SJSA1 (cell line): Measurements from ENCODE around the gene JARID2. TPM values are rescaled to one million over a fixed set of nuclear protein-coding genes. Genes with fewer than 3 reads are reported as not detected.
A peak's percentile ranks its signal among the peaks of the same experiment; 100 is the strongest.

Experiments used
- DNase-seq, 2 experiments: peaks; one replicate each; pipeline ENCODE4 v3.0.0-alpha.2; 2015 to 2020; ENCODE audit warnings: low spot score in 2 of 2, low read depth in 1 of 2
- H3K27ac ChIP-seq: fragments of 250-450 bp; sonication (Bioruptor Pico); 2 replicates; pipeline ENCODE4 v1.5.1; 2020; ENCODE audit warnings: mild to moderate bottlenecking, moderate library complexity
- H3K27me3 ChIP-seq: fragments of 250-450 bp; sonication (Bioruptor Pico); replicated peaks from 2 replicates; pipeline ENCODE4 v1.5.1; 2020; ENCODE audit warnings: mild to moderate bottlenecking, moderate library complexity
- H3K36me3 ChIP-seq: fragments of 250-450 bp; sonication (Bioruptor Pico); 2 replicates; pipeline ENCODE4 v1.5.1; 2020; ENCODE audit warnings: mild to moderate bottlenecking
- H3K4me1 ChIP-seq: fragments of 250-450 bp; sonication (Bioruptor Pico); replicated peaks from 2 replicates; pipeline ENCODE4 v1.6.1; 2021; ENCODE audit warnings: mild to moderate bottlenecking
- H3K4me3 ChIP-seq: fragments of 250-450 bp; sonication (Bioruptor Pico); 2 replicates; pipeline ENCODE4 v1.5.1; 2020; ENCODE audit warnings: mild to moderate bottlenecking
- H3K9me3 ChIP-seq: fragments of 250-450 bp; sonication (Bioruptor Pico); replicated peaks from 2 replicates; pipeline ENCODE4 v1.5.1; 2020; ENCODE audit warnings: mild to moderate bottlenecking
- total RNA-seq: library from RNA; depleted of rRNA; stranded (reverse); fragments of >200 nt; shearing (Covaris generic); gene quantifications from 2 replicates; pipeline ENCODE4 v1.2.3, GENCODE V29; 2014

The JARID2 gene
- total RNA-seq, 1 experiment from 2014 or later, result 7.0 TPM

GRCh38 chr6:15264902-15265761 is 19.3 kb downstream of the JARID2 start:
- Histone ChIP-seq H3K27ac (peak overlapping the region; percentile 67), H3K27me3 (no peaks in the 10 kb centered on the region), H3K9me3 (no peaks in the 10 kb centered on the region), H3K4me3 (no peak overlapping the region), H3K36me3 (no peaks in the 10 kb centered on the region), H3K4me1 (peaks cover 80% of the 10 kb centered on the region)
- DNase-seq, result peak; percentile 54 to 61

DNA sequence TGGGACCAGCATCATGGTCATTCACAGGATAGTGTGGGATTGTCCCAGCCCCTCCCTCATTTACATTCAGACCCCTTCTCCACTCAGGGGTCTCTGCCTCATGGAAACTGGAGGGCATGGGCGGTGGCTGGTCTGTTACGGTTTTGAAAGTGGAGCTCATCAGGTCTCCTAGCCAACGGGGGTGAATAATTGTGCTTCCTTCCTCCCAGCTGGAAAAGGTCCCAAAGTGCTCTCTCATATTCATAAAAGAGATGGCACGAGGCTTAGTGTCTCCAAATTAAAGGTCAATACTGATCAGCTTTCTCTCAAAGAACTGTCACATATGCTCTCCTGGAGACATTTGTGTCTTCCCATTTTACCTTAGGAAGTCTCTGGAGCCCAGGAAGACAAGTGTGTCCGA is 19.9 kb downstream of the JARID2 start:
- Histone ChIP-seq H3K4me1 (peaks cover 74% of the 10 kb centered on the region), H3K4me3 (no peak overlapping the region), H3K27me3 (no peaks in the 10 kb centered on the region), H3K9me3 (no peaks in the 10 kb centered on the region), H3K27ac (peak overlapping the region; percentile 67), H3K36me3 (no peaks in the 10 kb centered on the region)
- no peak for DNase-seq

DNA sequence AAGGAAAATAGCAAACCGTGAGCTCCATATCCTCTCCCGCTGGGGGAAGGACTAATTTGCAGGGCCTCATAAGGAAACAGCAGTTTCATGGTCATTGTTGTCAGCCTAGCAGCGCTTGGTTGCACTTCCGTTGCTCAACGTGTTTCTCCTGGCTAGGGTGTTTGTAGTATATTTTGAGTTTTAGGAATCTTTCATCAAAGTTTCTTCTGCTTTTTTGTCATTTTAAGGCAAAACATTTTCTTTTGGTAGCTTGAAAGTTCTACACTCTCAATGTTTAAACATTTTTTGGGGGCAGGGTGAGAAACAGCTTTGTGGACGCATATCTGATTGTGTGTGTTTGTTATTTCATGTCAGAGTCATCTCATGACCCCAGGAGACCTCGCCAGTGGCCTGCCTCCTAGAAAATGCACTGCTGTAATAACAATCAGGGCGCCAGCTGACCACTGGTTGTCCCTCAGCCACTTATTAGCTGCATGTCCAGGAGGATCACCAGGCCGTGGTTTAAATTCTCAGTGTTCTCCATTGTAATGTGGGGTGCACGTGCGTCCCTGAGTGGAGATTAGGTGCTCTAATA is 20.6 kb downstream of the JARID2 start:
- Histone ChIP-seq H3K4me3 (no peak overlapping the region), H3K27ac (peak overlapping the region; percentile 67), H3K9me3 (no peaks in the 10 kb centered on the region), H3K36me3 (no peaks in the 10 kb centered on the region), H3K4me1 (peaks cover 67% of the 10 kb centered on the region), H3K27me3 (no peaks in the 10 kb centered on the region)
- DNase-seq, result peak; percentile 66 to 68

GRCh38 chr6:15267221-15267620 is 21.4 kb downstream of the JARID2 start:
- Histone ChIP-seq H3K4me3 (no peak overlapping the region), H3K4me1 (peaks cover 60% of the 10 kb centered on the region), H3K27me3 (no peaks in the 10 kb centered on the region), H3K9me3 (no peaks in the 10 kb centered on the region), H3K36me3 (no peaks in the 10 kb centered on the region), H3K27ac (peak overlapping the region; percentile 67)
- DNase-seq, result no peak

DNA sequence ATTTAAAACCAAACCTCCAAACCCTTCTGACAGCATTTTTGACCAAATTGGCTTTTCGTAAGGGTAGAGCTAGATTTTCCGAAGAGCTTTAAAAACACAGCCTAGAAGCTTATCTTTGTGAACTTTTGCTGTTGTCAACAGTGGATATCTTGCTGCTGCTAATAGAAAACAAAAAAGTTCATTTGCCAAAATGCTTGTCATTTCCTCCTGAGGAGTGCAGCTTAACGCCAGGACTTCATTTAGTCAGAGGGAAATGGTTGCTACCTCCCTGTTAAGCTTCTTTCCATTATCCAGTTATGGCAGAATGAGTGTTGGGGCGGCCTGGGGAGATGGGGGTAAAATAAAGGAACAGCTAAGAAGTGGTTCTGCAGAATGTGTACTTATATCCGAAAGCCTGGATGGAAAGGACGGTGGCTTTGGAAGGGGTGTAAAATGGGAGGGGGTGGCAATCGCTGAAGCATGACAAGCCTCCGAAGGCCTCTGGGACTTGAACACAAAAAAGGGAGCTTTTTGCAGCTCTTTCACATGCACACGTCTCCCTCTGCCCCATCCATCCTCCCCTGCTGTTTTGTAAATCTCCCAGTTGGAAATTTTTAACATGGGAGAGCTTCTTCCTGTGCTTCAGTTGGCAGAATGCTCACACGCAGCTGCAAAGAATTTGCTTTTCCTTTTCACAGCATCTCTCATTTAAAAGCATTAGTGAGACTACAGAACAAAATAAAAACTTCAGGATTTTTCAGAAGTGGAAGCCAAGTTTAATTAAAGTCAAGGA is 22.5 kb downstream of the JARID2 start:
- H3K9me3 ChIP-seq, result no peaks in the 10 kb centered on the region
- H3K4me3 ChIP-seq, result no peak overlapping the region
- no peak overlapping the region for H3K27ac ChIP-seq
- no peaks in the 10 kb centered on the region for H3K27me3 ChIP-seq
- H3K36me3 ChIP-seq, result no peaks in the 10 kb centered on the region
- DNase-seq, result no peak
- peaks cover 49% of the 10 kb centered on the region for H3K4me1 ChIP-seq

GRCh38 chr6:15269011-15269410 is 23.1 kb downstream of the JARID2 start:
- peaks cover 42% of the 10 kb centered on the region for H3K4me1 ChIP-seq
- H3K9me3 ChIP-seq, result no peaks in the 10 kb centered on the region
- no peak for DNase-seq
- no peaks in the 10 kb centered on the region for H3K36me3 ChIP-seq
- H3K27ac ChIP-seq, result no peak overlapping the region
- H3K27me3 ChIP-seq, result no peaks in the 10 kb centered on the region
- no peak overlapping the region for H3K4me3 ChIP-seq

- Histone ChIP-seq H3K9me3 (no peaks in the 10 kb centered on the region), H3K27ac (no peak overlapping the region), H3K4me3 (no peak overlapping the region), H3K27me3 (no peaks in the 10 kb centered on the region), H3K36me3 (no peaks in the 10 kb centered on the region), H3K4me1 (peaks cover 36% of the 10 kb centered on the region)
- DNase-seq, result no peak
These were observed 23.8 kb downstream of the JARID2 start for GRCh38 chr6:15269619-15270018.

- Histone ChIP-seq H3K36me3 (no peaks in the 10 kb centered on the region), H3K9me3 (no peaks in the 10 kb centered on the region), H3K4me3 (no peak overlapping the region)
These were observed 24.5 kb downstream of the JARID2 start for GRCh38 chr6:15270402-15270801.

DNA sequence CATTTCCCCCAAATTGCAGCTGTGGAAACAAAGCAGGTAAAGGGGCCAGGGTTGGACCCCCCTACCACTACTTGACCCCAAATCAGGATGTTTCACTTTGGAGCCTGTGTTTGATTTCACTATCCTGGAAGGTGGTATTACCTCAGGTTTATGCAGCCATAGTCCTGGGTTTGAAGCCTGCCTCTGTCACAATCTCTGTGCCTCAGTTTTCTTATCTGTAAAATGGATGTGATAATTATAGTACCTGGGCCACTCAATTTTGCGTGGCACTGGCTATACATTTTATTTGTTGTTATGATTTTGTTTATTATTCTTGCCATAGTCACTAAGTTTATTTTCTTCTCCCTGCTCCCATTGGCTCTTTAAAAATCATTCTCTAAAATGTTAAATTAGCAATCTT is 26.7 kb downstream of the JARID2 start:
- Histone ChIP-seq H3K4me1 (peaks cover 20% of the 10 kb centered on the region), H3K9me3 (no peaks in the 10 kb centered on the region), H3K4me3 (no peak overlapping the region), H3K27me3 (no peaks in the 10 kb centered on the region), H3K27ac (no peak overlapping the region), H3K36me3 (peaks cover 3% of the 10 kb centered on the region; the same call in 1 of the 2 replicates)
- no peak for DNase-seq

More at GRCh38 chr6:15270402-15270801, 24.5 kb downstream of the JARID2 start:
- Histone ChIP-seq H3K27me3 (no peaks in the 10 kb centered on the region), H3K4me1 (peaks cover 28% of the 10 kb centered on the region), H3K27ac (no peak overlapping the region)
- DNase-seq, result no peak

DNA sequence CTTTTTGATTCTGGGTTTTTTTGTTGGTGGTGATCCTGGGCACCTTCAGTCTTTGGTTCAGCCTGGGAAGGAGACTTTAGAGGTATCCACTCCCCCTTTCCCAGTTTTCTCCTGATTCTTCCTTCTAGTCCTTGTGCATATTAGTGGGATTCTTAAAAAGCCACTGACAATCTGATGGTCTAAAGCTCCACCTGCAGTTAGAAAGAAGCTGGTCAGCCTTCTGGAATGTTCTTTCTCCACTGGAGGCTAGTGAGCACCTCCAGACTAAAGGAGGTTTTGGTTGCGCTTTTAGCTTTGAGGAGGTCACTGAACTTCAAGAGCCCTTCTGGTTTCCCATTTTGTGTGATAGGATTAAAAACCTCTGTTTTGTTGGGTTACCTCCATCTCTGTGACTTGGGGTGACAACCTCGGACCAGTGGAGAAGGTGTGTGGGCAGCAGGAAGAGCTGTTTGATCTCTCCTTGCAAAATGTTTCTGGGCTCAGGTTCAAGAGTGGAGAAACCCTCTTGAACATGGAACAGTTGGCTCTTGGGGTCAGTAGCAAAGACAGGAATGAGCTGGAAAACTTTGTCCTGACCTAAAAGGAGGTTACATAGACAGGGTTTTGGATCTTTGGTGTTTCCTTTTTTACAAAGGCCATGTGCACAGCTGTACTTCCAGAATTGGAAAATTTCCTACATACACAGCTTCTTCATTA is 29.0 kb downstream of the JARID2 start:
- DNase-seq, result no peak

DNA sequence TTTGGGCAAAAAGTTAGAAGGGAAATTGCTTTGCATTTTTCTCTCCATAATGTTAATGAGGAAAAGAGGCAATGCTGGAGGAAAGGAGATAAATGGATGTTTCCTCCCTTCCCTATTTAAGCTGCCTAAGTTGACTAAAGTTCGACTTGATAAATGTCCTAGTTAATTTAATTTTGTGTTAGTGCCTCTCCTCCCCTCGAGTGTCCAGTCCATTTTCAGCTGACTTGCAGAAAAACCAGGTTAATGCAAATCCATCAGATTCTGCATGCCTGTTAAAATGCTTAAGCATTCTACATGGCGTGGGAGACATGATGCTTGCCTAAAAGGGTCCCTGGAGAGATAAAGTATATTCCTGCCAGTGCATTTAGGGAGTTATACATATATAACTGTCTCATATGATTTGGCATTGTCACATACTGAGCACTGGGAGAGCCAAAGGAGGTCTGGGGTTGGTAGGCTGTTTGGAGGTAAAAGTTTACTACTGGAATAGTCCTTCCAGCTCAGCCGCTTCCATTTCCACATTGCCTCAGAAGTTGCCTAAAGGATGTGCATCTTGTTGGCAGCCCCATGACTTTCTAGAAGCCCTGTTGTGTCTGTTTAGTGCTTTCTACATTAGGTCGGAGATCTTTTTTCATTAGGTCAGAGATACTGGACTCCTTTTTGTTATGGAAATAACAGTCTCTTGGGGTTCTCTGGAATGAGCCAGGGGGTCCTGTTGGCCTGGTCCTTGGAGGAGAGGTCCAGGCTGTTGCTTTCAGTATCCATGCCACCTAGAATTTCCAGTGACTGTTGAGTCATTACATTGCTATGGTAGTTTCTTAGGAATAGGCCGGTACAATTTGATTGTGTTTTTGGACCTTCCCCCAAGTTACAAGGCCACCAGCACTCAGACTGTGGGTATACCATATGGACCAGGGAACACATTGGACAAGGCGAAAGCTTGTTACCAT is 30.4 kb downstream of the JARID2 start:
- peaks cover 3% of the 10 kb centered on the region; the same call in 1 of the 2 replicates for H3K36me3 ChIP-seq
- no peak for DNase-seq
- H3K27me3 ChIP-seq, result no peaks in the 10 kb centered on the region

More for the DNA sequence above, 29.0 kb downstream of the JARID2 start:
- H3K4me3 ChIP-seq, result no peak overlapping the region
- no peaks in the 10 kb centered on the region for H3K9me3 ChIP-seq
- peaks cover 3% of the 10 kb centered on the region; the same call in 1 of the 2 replicates for H3K36me3 ChIP-seq
- no peaks in the 10 kb centered on the region for H3K27me3 ChIP-seq
- H3K4me1 ChIP-seq, result peaks cover 16% of the 10 kb centered on the region
- H3K27ac ChIP-seq, result no peak overlapping the region

GRCh38 chr6:15279047-15279661 is 33.3 kb downstream of the JARID2 start:
- H3K36me3 ChIP-seq, result peaks cover 3% of the 10 kb centered on the region; the same call in 1 of the 2 replicates
- no peaks in the 10 kb centered on the region for H3K9me3 ChIP-seq
- no peak overlapping the region for H3K4me3 ChIP-seq
- no peak for DNase-seq
- H3K27ac ChIP-seq, result no peak overlapping the region
- peaks cover 56% of the 10 kb centered on the region for H3K4me1 ChIP-seq
- H3K27me3 ChIP-seq, result no peaks in the 10 kb centered on the region

More for the DNA sequence above, 30.4 kb downstream of the JARID2 start:
- Histone ChIP-seq H3K4me3 (no peak overlapping the region), H3K4me1 (peaks cover 31% of the 10 kb centered on the region), H3K27ac (peak overlapping the region; percentile 49), H3K9me3 (no peaks in the 10 kb centered on the region)
